ENCODE data around the gene PPARA.

GRCh38 chr22:46117206-46118199 is 32.8 kb upstream of the PPARA start:
- TF ChIP-seq CTCF (IDR thresholded peaks at IDR 0.05; ENCODE audit: low read length) (no peak), EZH2 (IDR thresholded peaks at IDR 0.05; ENCODE audit: borderline replicate concordance, low read length) (no peak)

Measured in OCI-LY1 (cell line).